Sigmoid colon (tissue), 7 donors: ENCODE measurements around the gene PPM1G. TPM values are rescaled to one million over a fixed set of nuclear protein-coding genes. Genes with fewer than 3 reads are reported as not detected.

Experiments used
- DNase-seq: peaks from one replicate; pipeline ENCODE4 v3.0.0-alpha.2; 2019
- H3K27ac ChIP-seq, 4 donors: fragments of 200-600 bp; sonication (generic); one replicate each; pipeline ENCODE4 v1.5.1; 2016 to 2019; ENCODE audit warnings: mild to moderate bottlenecking in 1 of 4
- H3K27me3 ChIP-seq, 3 donors: fragments of 200-600 bp; sonication (generic); one replicate each; pipeline ENCODE4 v1.5.1; 2019; ENCODE audit warnings: mild to moderate bottlenecking in 1 of 3
- H3K36me3 ChIP-seq, 4 donors: fragments of 200-600 bp; sonication (generic); one replicate each; pipeline ENCODE4 v1.5.1; 2016 to 2019
- H3K4me1 ChIP-seq, 4 donors: fragments of 200-600 bp; sonication (generic); one replicate each; pipeline ENCODE4 v1.5.1; 2017 to 2019
- H3K4me3 ChIP-seq, 4 donors: fragments of 200-600 bp; sonication (generic); one replicate each; pipeline ENCODE4 v1.5.1; 2017 to 2019; ENCODE audit warnings: mild to moderate bottlenecking in 2 of 4, moderate library complexity in 1 of 4
- H3K9me3 ChIP-seq, 4 donors: fragments of 200-600 bp in 3 of 4; sonication (generic) in 3 of 4; one replicate each; pipeline versions ENCODE4 v1.5.1 to v1.6.1; 2013 to 2019
- CTCF ChIP-seq, 4 experiments: fragments of 450-650 bp in 3 of 4; fragments of 200-600 bp in 1 of 4; IDR thresholded peaks; one replicate each; pipeline ENCODE4 v1.5.1; 2016 to 2019; ENCODE audit warnings: antibody characterized with exemption in 4 of 4, mild to moderate bottlenecking in 3 of 4, moderate library complexity in 2 of 4
- EP300 ChIP-seq, 4 donors: sonication (generic); formaldehyde crosslinking; IDR thresholded peaks; one replicate each; pipeline ENCODE4 v1.6.1; 2017; ENCODE audit warnings: antibody characterized with exemption in 4 of 4
- POLR2A ChIP-seq, 2 donors: fragments of 450-650 bp; IDR thresholded peaks; one replicate each; pipeline ENCODE4 v1.6.1; 2016; ENCODE audit warnings: antibody characterized with exemption in 2 of 2, mild to moderate bottlenecking in 2 of 2, moderate library complexity in 2 of 2
- POLR2AphosphoS5 ChIP-seq, 4 donors: sonication (generic); formaldehyde crosslinking; IDR thresholded peaks; one replicate each; pipeline ENCODE4 v1.6.1; 2017; ENCODE audit warnings: antibody characterized with exemption in 4 of 4
- WGBS, 2 donors: extraction: QIAGEN DNeasy Blood & Tissue Kit; methylation state at CpG; one replicate each; pipeline ENCODE4 v1.1.7; 2013; 5-methylcytosine and 5-hydroxymethylcytosine counted together
- intact Hi-C: fragments of 100-400 bp; cut with DNase I; formaldehyde crosslinking; loops from one replicate; pipeline ENCODE4 v1.15.1; 2023
- polyA plus RNA-seq, 3 donors: library from polyadenylated mRNA; stranded (reverse); fragments of 200-250 nt; gene quantifications; one replicate each; pipeline ENCODE4 v1.2.3, GENCODE V29; 2013
- total RNA-seq, 4 donors: library from RNA; depleted of rRNA; stranded (reverse); fragments of >200 nt; gene quantifications; one replicate each; pipeline ENCODE4 v1.1.0, GENCODE V29; 2016
- donor health status: healthy with polysubstance abuse.
- donor health status: Bipolar disorder and iron deficiency.
- donor health status: healthy.

Gene PPM1G
- total and polyA plus RNA-seq, 7 donors = 40.8 to 93.4 (median 45.3) TPM

GRCh38 chr2:27350106-27350693, 59.2 kb downstream of the PPM1G start:
- Histone ChIP-seq H3K4me3 (no peak overlapping the region), H3K9me3 (no peaks in the 10 kb centered on the region), H3K27me3 (no peaks in the 10 kb centered on the region), H3K36me3 (peaks cover 0 to 5% (median 0%) of the 10 kb centered on the region in 4 donors), H3K27ac (no peak overlapping the region), H3K4me1 (peaks cover 0 to 17% (median 12%) of the 10 kb centered on the region in 4 donors)
- no peak for DNase-seq
- 91 to 93% methylated on average over 7 of the region's 7 CpGs for WGBS, 2 donors
- no peak for TF ChIP-seq POLR2AphosphoS5 (IDR thresholded peaks at IDR 0.05)
- TF ChIP-seq POLR2A (IDR thresholded peaks at IDR 0.05) = no peak
- TF ChIP-seq EP300 (IDR thresholded peaks at IDR 0.05) = no peak
- TF ChIP-seq CTCF (IDR thresholded peaks at IDR 0.05) = no peak
- intact Hi-C loops = loop anchor here (10.0 kb wide), 1 partner anchor 135 kb away; the partner anchor contains the start of genes ATRAID, CAD and SLC5A6

- DNase-seq = no peak
- WGBS, 2 donors = 92 to 100% methylated on average over 2 of the region's 2 CpGs
- H3K4me1 ChIP-seq = peaks cover 0 to 7% (median 0%) of the 10 kb centered on the region in 4 donors
- H3K4me3 ChIP-seq = no peak overlapping the region
- intact Hi-C loops = no loop called here
- no peaks in the 10 kb centered on the region for H3K9me3 ChIP-seq
- TF ChIP-seq EP300 (IDR thresholded peaks at IDR 0.05) = no peak
- no peak for TF ChIP-seq POLR2AphosphoS5 (IDR thresholded peaks at IDR 0.05)
- TF ChIP-seq POLR2A (IDR thresholded peaks at IDR 0.05) = no peak
- TF ChIP-seq CTCF (IDR thresholded peaks at IDR 0.05) = no peak
- no peak overlapping the region for H3K27ac ChIP-seq
- peaks cover 0 to 12% (median 2%) of the 10 kb centered on the region in 4 donors for H3K36me3 ChIP-seq
- H3K27me3 ChIP-seq = no peaks in the 10 kb centered on the region
Measured at GRCh38 chr2:27347641-27348040, 61.8 kb downstream of the PPM1G start.

GRCh38 chr2:27336173-27336572, 73.2 kb downstream of the PPM1G start:
- Histone ChIP-seq H3K36me3 (peaks cover 39 to 100% (median 56%) of the 10 kb centered on the region in 4 donors), H3K4me1 (no peaks in the 10 kb centered on the region), H3K27ac (no peak overlapping the region), H3K4me3 (no peak overlapping the region), H3K27me3 (no peaks in the 10 kb centered on the region), H3K9me3 (no peaks in the 10 kb centered on the region)
- no peak for TF ChIP-seq POLR2AphosphoS5 (IDR thresholded peaks at IDR 0.05)
- TF ChIP-seq EP300 (IDR thresholded peaks at IDR 0.05) = no peak
- no peak for TF ChIP-seq CTCF (IDR thresholded peaks at IDR 0.05)
- TF ChIP-seq POLR2A (IDR thresholded peaks at IDR 0.05) = no peak
- WGBS, 2 donors = 95 to 97% methylated on average over 7 of the region's 7 CpGs
- intact Hi-C loops = no loop called here
- DNase-seq = no peak

- 95 to 97% methylated on average over 3 of the region's 3 CpGs for WGBS, 2 donors
Measured at GRCh38 chr2:27335311-27335710, 74.1 kb downstream of the PPM1G start.

More at GRCh38 chr2:27335311-27335710, 74.1 kb downstream of the PPM1G start:
- Histone ChIP-seq H3K4me1 (no peaks in the 10 kb centered on the region), H3K4me3 (no peak overlapping the region), H3K36me3 (peaks cover 34 to 100% (median 50%) of the 10 kb centered on the region in 4 donors), H3K27ac (no peak overlapping the region), H3K9me3 (no peaks in the 10 kb centered on the region), H3K27me3 (no peaks in the 10 kb centered on the region)
- intact Hi-C loops = no loop called here
- TF ChIP-seq POLR2A (IDR thresholded peaks at IDR 0.05) = no peak
- TF ChIP-seq CTCF (IDR thresholded peaks at IDR 0.05) = no peak
- DNase-seq = no peak

Other genes with a start within 250 kb of the PPM1G start
- 100 to 1,000 TPM; 128 to 226 (median 159) TPM for gene ATRAID, start 197.6 kb downstream of the PPM1G start, total RNA-seq
- gene ATRAID, start 197.6 kb downstream of the PPM1G start, polyA plus RNA-seq = 10 to 100 TPM; 58.5 to 99.7 (median 73.9) TPM
- 10 to 100 TPM in 3 of 4 donors, 1 to 10 TPM in 1; 7.2 to 15.5 (median 12.9) TPM for gene SLC5A6, start 197.3 kb downstream of the PPM1G start, total RNA-seq
- gene SLC5A6, start 197.3 kb downstream of the PPM1G start, polyA plus RNA-seq = 10 to 100 TPM in 1 of 3 donors, 1 to 10 TPM in 2; 2.4 to 26.7 (median 3.5) TPM
- 10 to 100 TPM in 3 of 4 donors, 1 to 10 TPM in 1; 9.1 to 25.2 (median 17.1) TPM for gene CAD, start 192.2 kb downstream of the PPM1G start, total RNA-seq
- gene CAD, start 192.2 kb downstream of the PPM1G start, polyA plus RNA-seq = 10 to 100 TPM in 1 of 3 donors, 1 to 10 TPM in 2; 1.8 to 27.4 (median 3.0) TPM
- 1 to 10 TPM in 1 of 4 donors, under 1 TPM in 2, not detected in 1; 0.28 to 1.1 (median 0.68) TPM for gene SLC30A3, start 146.5 kb downstream of the PPM1G start, total RNA-seq
- under 1 TPM in 2 of 3 donors, not detected in 1; 0.10 to 0.60 TPM for gene SLC30A3, start 146.5 kb downstream of the PPM1G start, polyA plus RNA-seq
- 1 to 10 TPM in 1 of 4 donors, under 1 TPM in 1, not detected in 2; 0.71 to 1.7 TPM for gene DNAJC5G, start 134.2 kb downstream of the PPM1G start, total RNA-seq
- gene DNAJC5G, start 134.2 kb downstream of the PPM1G start, polyA plus RNA-seq = not detected
- gene TRIM54, start 127.2 kb downstream of the PPM1G start, total RNA-seq = under 1 TPM in 1 of 4 donors, not detected in 3; 0.41 TPM
- gene TRIM54, start 127.2 kb downstream of the PPM1G start, polyA plus RNA-seq = under 1 TPM in 2 of 3 donors, not detected in 1; 0.16 to 0.46 TPM
- 1 to 10 TPM in 3 of 4 donors, under 1 TPM in 1; 0.71 to 6.5 (median 2.8) TPM for gene UCN, start 101.1 kb downstream of the PPM1G start, total RNA-seq
- under 1 TPM in 1 of 3 donors, not detected in 2; 0.89 TPM for gene UCN, start 101.1 kb downstream of the PPM1G start, polyA plus RNA-seq
- gene MPV17, start 86.5 kb downstream of the PPM1G start, total RNA-seq = 10 to 100 TPM; 48.1 to 68.6 (median 61.1) TPM
- 10 to 100 TPM; 22.2 to 61.8 (median 28.7) TPM for gene MPV17, start 86.5 kb downstream of the PPM1G start, polyA plus RNA-seq
- 10 to 100 TPM; 23.3 to 46.5 (median 28.9) TPM for gene GTF3C2, start 52.8 kb downstream of the PPM1G start, total RNA-seq
- gene GTF3C2, start 52.8 kb downstream of the PPM1G start, polyA plus RNA-seq = 10 to 100 TPM; 28.8 to 33.4 (median 31.9) TPM
- 10 to 100 TPM; 41.5 to 64.2 (median 54.8) TPM for gene EIF2B4, start 39.3 kb downstream of the PPM1G start, total RNA-seq
- gene EIF2B4, start 39.3 kb downstream of the PPM1G start, polyA plus RNA-seq = 10 to 100 TPM; 26.4 to 31.4 (median 28.0) TPM
- gene SNX17, start 39.0 kb downstream of the PPM1G start, total RNA-seq = 100 to 1,000 TPM in 1 of 4 donors, 10 to 100 TPM in 3; 71.2 to 102 (median 98.1) TPM
- gene SNX17, start 39.0 kb downstream of the PPM1G start, polyA plus RNA-seq = 10 to 100 TPM; 70.5 to 92.4 (median 78.1) TPM
- gene ZNF513, start 28.9 kb downstream of the PPM1G start, total RNA-seq = 1 to 10 TPM; 5.0 to 8.7 (median 7.2) TPM
- gene ZNF513, start 28.9 kb downstream of the PPM1G start, polyA plus RNA-seq = 10 to 100 TPM; 15.7 to 27.5 (median 20.4) TPM
- gene NRBP1, start 19.0 kb upstream of the PPM1G start, total RNA-seq = 10 to 100 TPM; 78.5 to 93.5 (median 86.4) TPM
- 10 to 100 TPM; 60.8 to 72.8 (median 72.7) TPM for gene NRBP1, start 19.0 kb upstream of the PPM1G start, polyA plus RNA-seq
- gene KRTCAP3, start 32.8 kb upstream of the PPM1G start, total RNA-seq = under 1 TPM in 1 of 4 donors, not detected in 3; 0.54 TPM
- 10 to 100 TPM; 33.0 to 93.5 (median 46.5) TPM for gene KRTCAP3, start 32.8 kb upstream of the PPM1G start, polyA plus RNA-seq
- gene IFT172, start 80.2 kb upstream of the PPM1G start, total RNA-seq = 10 to 100 TPM; 25.7 to 37.7 (median 33.9) TPM
- 100 to 1,000 TPM in 2 of 3 donors, 10 to 100 TPM in 1; 82.3 to 139 (median 123) TPM for gene IFT172, start 80.2 kb upstream of the PPM1G start, polyA plus RNA-seq
- gene FNDC4, start 85.6 kb upstream of the PPM1G start, total RNA-seq = 1 to 10 TPM; 6.1 to 6.8 (median 6.6) TPM
- gene FNDC4, start 85.6 kb upstream of the PPM1G start, polyA plus RNA-seq = 1 to 10 TPM in 2 of 3 donors, under 1 TPM in 1; 0.69 to 4.9 (median 4.8) TPM
- 1 to 10 TPM in 1 of 4 donors, not detected in 3; 1.1 TPM for gene GCKR, start 87.2 kb upstream of the PPM1G start, total RNA-seq
- gene GCKR, start 87.2 kb upstream of the PPM1G start, polyA plus RNA-seq = under 1 TPM in 1 of 3 donors, not detected in 2; 0.32 TPM
- 10 to 100 TPM; 30.7 to 44.3 (median 39.4) TPM for gene ZNF512, start 173.5 kb upstream of the PPM1G start, total RNA-seq
- gene ZNF512, start 173.5 kb upstream of the PPM1G start, polyA plus RNA-seq = 10 to 100 TPM in 1 of 3 donors, 1 to 10 TPM in 2; 3.9 to 13.8 (median 6.6) TPM
- gene CCDC121, start 219.4 kb upstream of the PPM1G start, total RNA-seq = 1 to 10 TPM; 3.8 to 8.6 (median 8.0) TPM
- 1 to 10 TPM; 1.6 to 2.4 (median 1.7) TPM for gene CCDC121, start 219.4 kb upstream of the PPM1G start, polyA plus RNA-seq
- 10 to 100 TPM; 15.2 to 24.4 (median 21.0) TPM for gene GPN1, start 219.5 kb upstream of the PPM1G start, total RNA-seq
- 10 to 100 TPM; 28.0 to 31.2 (median 31.0) TPM for gene GPN1, start 219.5 kb upstream of the PPM1G start, polyA plus RNA-seq